SK-MEL-5 (cell line): ENCODE results near the gene ATP13A5. TPM values are rescaled to one million over a fixed set of nuclear protein-coding genes. Genes with fewer than 3 reads are reported as not detected.
A peak's percentile ranks its signal among the peaks of the same experiment; 100 is the strongest.

Experiments used
- DNase-seq: peaks from one replicate; pipeline ENCODE4 v3.0.0-alpha.2; 2016; ENCODE audit warnings: low read depth, low spot score
- in situ Hi-C: cut with HindIII; loops from 2 replicates; pipeline ENCODE4 v1.10.0; 2016; ENCODE audit warnings: low sequenced_read_pairs, high pct_unique_total_duplicates, low pct_unique_long_range_greater_than_20kb
- total RNA-seq: library from RNA; depleted of rRNA; stranded (reverse); fragments of >200 nt; shearing (Covaris generic); gene quantifications from 2 replicates; pipeline ENCODE4 v1.2.3, GENCODE V29; 2014

Gene ATP13A5
- total RNA-seq, 1 experiment from 2014 or later, result not detected

- in situ Hi-C loops, result no loop called here
Observed at GRCh38 chr3:193297421-193297820, 81.1 kb downstream of the ATP13A5 start.

DNA sequence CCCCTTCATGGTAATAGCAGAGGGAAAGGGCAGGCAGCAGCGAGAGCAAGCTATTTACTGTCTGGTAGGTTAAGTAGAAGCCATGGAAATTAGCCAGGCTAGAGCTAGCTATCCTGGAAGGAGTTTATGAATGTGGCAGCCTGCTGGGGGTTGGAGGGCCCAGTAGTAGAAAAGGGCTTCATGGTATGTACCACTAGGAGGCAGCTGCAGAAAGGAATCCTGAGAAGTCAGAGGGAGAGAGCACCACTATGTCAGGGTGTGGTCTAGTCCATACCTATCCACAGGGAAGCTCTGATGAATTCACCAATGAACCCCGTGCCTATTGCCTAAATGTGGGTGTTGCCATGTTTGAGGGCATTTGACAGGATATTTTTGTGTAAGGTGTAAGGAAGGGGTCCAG lies 82.6 kb downstream of the ATP13A5 start:
- in situ Hi-C loops, result no loop called here
- peak; percentile 55 for DNase-seq

More at GRCh38 chr3:193297421-193297820, 81.1 kb downstream of the ATP13A5 start:
- DNase-seq, result no peak

- in situ Hi-C loops, result no loop called here
- no peak for DNase-seq
Observed at GRCh38 chr3:193292386-193292785, 86.2 kb downstream of the ATP13A5 start.

DNA sequence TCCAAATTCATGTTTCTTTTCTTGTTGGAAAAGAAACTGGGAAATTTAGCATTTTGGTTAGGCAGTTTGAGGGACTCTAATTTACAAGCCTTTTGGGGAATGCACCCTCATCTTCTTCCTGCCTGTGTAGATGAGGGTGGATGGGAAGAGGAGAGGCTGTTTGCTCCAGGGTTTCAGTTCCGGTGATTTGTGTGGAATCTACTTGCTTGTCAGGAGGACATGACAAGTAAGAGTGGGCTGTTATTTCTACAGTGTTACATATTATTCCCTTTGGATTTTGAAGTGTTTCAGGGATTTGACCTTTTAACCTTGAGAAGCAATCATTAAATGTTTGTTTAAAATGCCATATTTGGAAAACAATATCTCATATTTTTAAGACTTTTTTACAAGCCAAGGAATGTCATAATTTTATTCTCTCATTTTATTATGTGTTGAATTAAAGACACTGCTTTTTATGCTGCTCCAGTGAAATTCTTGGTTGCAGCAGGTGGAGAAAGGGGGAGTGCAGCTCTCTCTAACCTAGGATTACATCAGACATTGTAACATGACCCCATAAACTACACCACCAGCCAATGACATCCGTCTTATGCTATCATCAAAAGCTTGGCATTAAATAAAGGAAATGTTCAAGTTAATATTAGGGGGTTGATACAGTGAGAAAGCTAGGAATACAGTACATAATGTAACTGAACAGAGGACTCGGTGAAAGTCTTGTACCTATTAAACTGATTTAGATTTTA lies 107.3 kb downstream of the ATP13A5 start:
- in situ Hi-C loops, result no loop called here
- no peak for DNase-seq

- in situ Hi-C loops, result no loop called here
- no peak for DNase-seq
Observed at GRCh38 chr3:193270451-193270850, 108.1 kb downstream of the ATP13A5 start.

GRCh38 chr3:193269343-193270028 lies 109.1 kb downstream of the ATP13A5 start:
- no peak for DNase-seq
- in situ Hi-C loops, result no loop called here

DNA sequence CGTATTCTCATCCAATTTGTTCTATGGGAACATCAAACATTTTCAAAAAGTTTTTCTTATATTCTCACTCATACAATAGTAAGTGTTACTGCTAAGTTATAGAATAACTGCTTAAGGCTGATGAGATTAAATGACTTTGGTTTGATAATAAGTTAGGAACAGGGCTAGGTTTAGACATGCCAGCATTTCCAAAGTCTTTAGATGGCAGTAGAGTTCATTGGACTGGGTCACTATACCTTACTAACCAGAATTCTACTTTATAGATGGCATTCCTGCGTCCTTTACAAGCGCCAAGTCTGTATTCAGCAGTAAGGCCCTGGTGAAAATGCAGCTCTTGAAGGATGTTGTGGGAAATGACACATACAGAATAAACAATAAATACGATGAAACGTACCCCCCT lies 115.8 kb downstream of the ATP13A5 start:
- DNase-seq, result peak; percentile 9
- in situ Hi-C loops, result no loop called here

DNA sequence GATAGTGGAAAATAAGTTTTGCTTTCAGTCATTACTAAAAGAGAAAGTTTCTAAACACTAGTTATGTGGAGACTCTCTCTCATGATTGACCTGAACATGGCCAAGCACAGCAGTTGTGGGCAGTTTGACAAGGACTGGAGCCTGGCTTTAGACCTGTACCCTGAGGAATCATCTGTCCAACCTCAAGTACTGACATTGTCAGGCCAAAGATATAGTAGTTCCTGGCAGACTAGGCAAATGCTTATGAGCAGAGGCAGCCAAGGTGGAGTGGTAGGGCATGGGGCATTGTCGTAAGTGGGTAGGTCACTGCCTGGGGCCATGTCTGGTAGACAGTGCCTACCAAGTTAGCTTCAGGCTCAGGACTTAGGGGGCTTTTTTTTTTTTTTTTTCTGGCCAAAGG lies 116.6 kb downstream of the ATP13A5 start:
- in situ Hi-C loops, result no loop called here

DNA sequence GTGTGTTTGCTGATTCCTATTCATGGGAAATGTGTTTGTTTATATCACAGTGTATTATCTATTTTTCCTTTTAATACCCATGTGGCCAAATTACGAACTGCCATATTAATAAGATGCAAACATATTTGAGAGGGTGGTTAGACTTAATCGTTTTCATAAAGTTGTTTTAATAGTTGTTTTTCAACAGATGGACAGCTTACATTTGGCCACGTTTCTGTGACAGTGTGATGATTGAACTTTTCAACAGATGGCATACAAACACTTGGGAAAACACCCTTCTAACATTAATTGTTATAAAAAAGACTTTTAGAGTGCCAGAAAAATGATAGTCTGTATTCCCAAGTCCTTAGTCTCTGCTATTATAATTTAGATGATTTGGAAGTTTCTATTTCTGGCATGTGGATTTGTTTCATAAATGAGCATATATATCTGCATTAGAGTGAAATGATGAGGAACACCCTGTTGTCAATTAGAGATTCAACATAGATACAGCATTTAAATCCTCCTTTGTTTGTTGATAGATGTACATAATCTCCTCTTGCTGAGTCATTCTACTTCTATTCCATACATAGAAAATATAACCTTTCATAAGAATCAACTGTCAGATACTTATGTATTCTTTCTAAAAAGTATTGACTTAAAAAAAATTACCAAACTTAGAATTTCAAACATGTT lies 124.4 kb downstream of the ATP13A5 start:
- DNase-seq, result no peak
- in situ Hi-C loops, result no loop called here

More for the DNA sequence above, 116.6 kb downstream of the ATP13A5 start:
- no peak for DNase-seq

DNA sequence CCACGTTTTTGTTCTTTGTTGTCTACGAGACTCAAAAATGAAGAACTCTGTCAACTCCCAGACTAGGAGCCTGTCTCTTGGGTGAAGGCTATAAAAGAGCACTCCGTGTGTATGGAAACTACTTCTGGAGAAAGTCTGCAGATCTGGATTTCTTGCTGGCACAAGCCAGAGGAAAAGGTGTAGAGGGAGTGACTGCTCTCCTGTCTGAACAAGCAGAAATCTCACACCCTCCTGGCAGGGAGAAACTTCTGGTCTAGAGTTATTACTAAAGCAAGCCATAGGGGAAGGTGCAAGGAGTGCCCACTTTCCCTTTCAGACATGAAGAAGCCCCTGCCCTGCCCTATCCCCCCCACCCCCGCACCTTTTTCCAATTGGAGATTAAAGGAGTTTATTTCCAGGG lies 128.1 kb downstream of the ATP13A5 start:
- in situ Hi-C loops, result no loop called here
- no peak for DNase-seq

- in situ Hi-C loops, result no loop called here
- no peak for DNase-seq
Observed at GRCh38 chr3:193248848-193249468, 129.6 kb downstream of the ATP13A5 start.

GRCh38 chr3:193243571-193243970 lies 135.0 kb downstream of the ATP13A5 start:
- in situ Hi-C loops, result no loop called here
- DNase-seq, result no peak

DNA sequence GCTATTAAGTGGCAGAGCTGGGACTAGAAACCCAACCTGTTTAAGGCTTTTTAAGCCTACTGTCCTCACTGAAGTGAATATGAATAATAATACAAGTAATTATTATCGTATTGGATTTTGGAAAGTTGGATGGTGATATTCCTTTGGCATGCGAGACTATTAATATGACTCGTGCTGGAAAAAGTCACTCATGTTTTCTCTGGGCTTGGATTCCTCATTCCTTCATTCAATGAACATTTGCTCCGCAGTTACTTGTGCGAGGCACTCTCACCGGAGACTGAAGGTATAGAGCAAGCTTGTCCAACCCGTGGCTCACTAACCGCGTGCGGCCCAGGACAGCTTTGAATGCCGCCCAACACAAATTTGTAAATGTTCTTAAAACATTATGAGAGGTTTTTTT lies 136.8 kb downstream of the ATP13A5 start:
- in situ Hi-C loops, result no loop called here
- no peak for DNase-seq

DNA sequence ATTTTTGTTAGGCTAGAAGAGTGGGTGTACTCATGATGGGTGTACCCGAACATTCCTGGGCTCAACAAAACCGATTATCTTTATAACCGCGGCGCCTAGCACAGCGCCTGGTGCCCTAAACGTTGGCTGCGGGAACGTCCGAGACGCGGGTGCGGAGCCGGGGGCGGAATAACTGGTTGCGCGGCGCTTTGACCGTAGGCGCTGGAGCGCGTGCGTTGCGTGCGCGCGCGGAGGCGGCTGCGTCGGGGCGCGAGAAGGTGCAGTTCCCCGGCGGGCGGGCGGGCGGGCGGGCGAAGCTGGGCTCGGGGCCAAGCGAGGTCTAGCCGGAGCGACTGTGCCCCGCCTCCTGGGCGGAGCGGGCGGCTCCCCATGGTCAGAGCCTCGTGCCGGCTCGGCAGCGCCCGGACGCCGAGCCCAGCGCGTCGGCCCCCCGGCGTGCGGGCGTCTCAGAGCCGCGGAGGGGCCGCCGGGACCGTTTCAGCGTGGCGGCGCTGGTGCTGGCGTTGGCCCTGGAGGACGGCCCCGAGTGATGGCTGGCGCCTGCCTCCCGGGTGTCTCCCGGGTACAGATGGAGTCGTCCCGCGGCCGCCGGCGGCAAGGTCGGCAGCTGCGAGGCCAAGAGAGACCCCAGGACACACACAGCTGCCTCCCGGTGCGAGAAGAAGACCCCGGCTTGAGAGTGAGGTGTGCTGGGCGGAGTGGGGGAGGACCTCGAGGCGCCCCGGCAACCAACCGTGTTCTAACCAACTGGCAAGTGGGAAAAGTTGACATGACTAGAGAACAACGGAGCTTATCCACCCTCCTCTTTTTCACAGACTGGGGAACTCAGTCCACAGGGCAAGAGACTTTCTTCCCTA lies 137.5 kb downstream of the ATP13A5 start, which contains the start of gene PLAAT1:
Gene PLAAT1, plus strand, starts transcription at position 373 of the 857 bp plus-strand sequence. CDS start 14,429 bp downstream, outside the sequence.
- in situ Hi-C loops, result no loop called here
- DNase-seq, result peak; percentile 85

GRCh38 chr3:193240436-193240849 lies 138.1 kb downstream of the ATP13A5 start:
- in situ Hi-C loops, result no loop called here

GRCh38 chr3:193237030-193237429 lies 141.5 kb downstream of the ATP13A5 start:
- no peak for DNase-seq
- in situ Hi-C loops, result no loop called here

More at GRCh38 chr3:193240436-193240849, 138.1 kb downstream of the ATP13A5 start:
- peak; percentile 48 for DNase-seq

- DNase-seq, result no peak
- in situ Hi-C loops, result no loop called here
Observed at GRCh38 chr3:193236599-193236998, 142.0 kb downstream of the ATP13A5 start.
